ENCODE data around the gene AEBP1. TPM values are rescaled to one million over a fixed set of nuclear protein-coding genes. Genes with fewer than 3 reads are reported as not detected.
A peak's percentile ranks its signal among the peaks of the same experiment; 100 is the strongest.

The AEBP1 gene
- total RNA-seq, 1 donor from 2014 or later, result 81.1 TPM

GRCh38 chr7:44072364-44073231, 31.5 kb upstream of the AEBP1 start:
- Histone ChIP-seq H3K4me3 (ENCODE audit: low read depth, low read length) (no peak overlapping the region), H3K36me3 (ENCODE audit: control insufficient read depth, insufficient read depth, low read length) (peaks cover 5% of the 10 kb centered on the region), H3K27me3 (ENCODE audit: control insufficient read depth, insufficient read depth, low read length) (peaks cover 5% of the 10 kb centered on the region)
- TF ChIP-seq CTCF (IDR thresholded peaks at IDR 0.05; ENCODE audit: insufficient read depth, low read length, poor library complexity, severe bottlenecking), result peak; percentile 88
- peak; percentile 50 for DNase-seq (ENCODE audit: low read depth)

- peaks cover 5% of the 10 kb centered on the region for H3K36me3 ChIP-seq (ENCODE audit: control insufficient read depth, insufficient read depth, low read length)
- H3K4me3 ChIP-seq (ENCODE audit: low read depth, low read length), result no peak overlapping the region
- DNase-seq (ENCODE audit: low read depth), result no peak
- no peak for TF ChIP-seq CTCF (IDR thresholded peaks at IDR 0.05; ENCODE audit: insufficient read depth, low read length, poor library complexity, severe bottlenecking)
- H3K27me3 ChIP-seq (ENCODE audit: control insufficient read depth, insufficient read depth, low read length), result no peaks in the 10 kb centered on the region
These were observed 30.3 kb upstream of the AEBP1 start for GRCh38 chr7:44073664-44074348.

- TF ChIP-seq CTCF (IDR thresholded peaks at IDR 0.05; ENCODE audit: insufficient read depth, low read length, poor library complexity, severe bottlenecking), result no peak
- Histone ChIP-seq H3K27me3 (ENCODE audit: control insufficient read depth, insufficient read depth, low read length) (no peaks in the 10 kb centered on the region), H3K4me3 (ENCODE audit: low read depth, low read length) (no peak overlapping the region), H3K36me3 (ENCODE audit: control insufficient read depth, insufficient read depth, low read length) (peaks cover 5% of the 10 kb centered on the region)
- DNase-seq (ENCODE audit: low read depth), result no peak
These were observed 29.8 kb upstream of the AEBP1 start for GRCh38 chr7:44074349-44074695.

GRCh38 chr7:44075296-44076075, 28.7 kb upstream of the AEBP1 start:
- DNase-seq (ENCODE audit: low read depth), result no peak
- Histone ChIP-seq H3K4me3 (ENCODE audit: low read depth, low read length) (no peak overlapping the region), H3K36me3 (ENCODE audit: control insufficient read depth, insufficient read depth, low read length) (peaks cover 5% of the 10 kb centered on the region), H3K27me3 (ENCODE audit: control insufficient read depth, insufficient read depth, low read length) (no peaks in the 10 kb centered on the region)
- no peak for TF ChIP-seq CTCF (IDR thresholded peaks at IDR 0.05; ENCODE audit: insufficient read depth, low read length, poor library complexity, severe bottlenecking)

- Histone ChIP-seq H3K36me3 (ENCODE audit: control insufficient read depth, insufficient read depth, low read length) (peaks cover 5% of the 10 kb centered on the region), H3K27me3 (ENCODE audit: control insufficient read depth, insufficient read depth, low read length) (no peaks in the 10 kb centered on the region), H3K4me3 (ENCODE audit: low read depth, low read length) (no peak overlapping the region)
- no peak for TF ChIP-seq CTCF (IDR thresholded peaks at IDR 0.05; ENCODE audit: insufficient read depth, low read length, poor library complexity, severe bottlenecking)
- no peak for DNase-seq (ENCODE audit: low read depth)
These were observed 27.8 kb upstream of the AEBP1 start for GRCh38 chr7:44076101-44076895.
